GM21717 (cell line): ENCODE measurements around the gene FGF4.

Experiments used
- ATAC-seq: cut with Tn5 transposase; IDR thresholded peaks from one replicate; pipeline ENCODE4 v1.9.1; 2021; ENCODE audit warnings: mild to moderate bottlenecking, moderate library complexity; ENCODE audit not compliant: unreplicated experiment

The FGF4 gene, protein sequence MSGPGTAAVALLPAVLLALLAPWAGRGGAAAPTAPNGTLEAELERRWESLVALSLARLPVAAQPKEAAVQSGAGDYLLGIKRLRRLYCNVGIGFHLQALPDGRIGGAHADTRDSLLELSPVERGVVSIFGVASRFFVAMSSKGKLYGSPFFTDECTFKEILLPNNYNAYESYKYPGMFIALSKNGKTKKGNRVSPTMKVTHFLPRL

DNA sequence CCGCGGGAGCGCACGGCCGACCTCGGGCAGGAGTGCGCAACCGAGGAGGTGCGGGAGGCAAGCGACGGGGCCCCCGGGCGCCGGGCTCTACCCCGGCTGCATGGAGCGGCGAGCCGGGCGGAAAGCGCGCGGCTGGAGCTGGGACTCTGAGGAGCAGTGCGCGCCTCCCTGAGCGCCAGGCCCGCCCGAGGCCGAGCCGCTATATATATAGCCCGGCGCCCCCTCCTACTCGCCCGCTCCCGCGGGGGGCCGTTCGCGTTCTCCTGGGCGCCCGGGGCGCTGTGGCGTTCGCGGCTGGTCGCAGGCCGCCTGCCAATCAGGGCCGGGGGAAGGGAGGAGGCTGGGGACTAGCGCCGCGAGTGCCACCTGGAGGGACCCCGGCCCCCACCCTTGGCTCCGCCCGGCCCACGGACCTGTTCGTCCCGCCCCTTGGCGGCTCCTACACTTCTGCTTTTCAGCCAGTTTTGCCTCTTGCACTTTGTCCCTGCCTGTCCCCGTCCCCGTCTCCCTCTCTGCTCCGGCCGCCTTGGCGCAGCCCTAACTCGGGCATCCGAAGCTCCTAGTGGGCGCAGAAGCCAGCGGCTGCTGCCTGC is at the start of gene FGF4:
Gene FGF4 (minus strand): TSS at position 179 of the 593 bp plus-strand sequence. CDS start 257 bp downstream, outside the sequence.
- no peak for ATAC-seq

DNA sequence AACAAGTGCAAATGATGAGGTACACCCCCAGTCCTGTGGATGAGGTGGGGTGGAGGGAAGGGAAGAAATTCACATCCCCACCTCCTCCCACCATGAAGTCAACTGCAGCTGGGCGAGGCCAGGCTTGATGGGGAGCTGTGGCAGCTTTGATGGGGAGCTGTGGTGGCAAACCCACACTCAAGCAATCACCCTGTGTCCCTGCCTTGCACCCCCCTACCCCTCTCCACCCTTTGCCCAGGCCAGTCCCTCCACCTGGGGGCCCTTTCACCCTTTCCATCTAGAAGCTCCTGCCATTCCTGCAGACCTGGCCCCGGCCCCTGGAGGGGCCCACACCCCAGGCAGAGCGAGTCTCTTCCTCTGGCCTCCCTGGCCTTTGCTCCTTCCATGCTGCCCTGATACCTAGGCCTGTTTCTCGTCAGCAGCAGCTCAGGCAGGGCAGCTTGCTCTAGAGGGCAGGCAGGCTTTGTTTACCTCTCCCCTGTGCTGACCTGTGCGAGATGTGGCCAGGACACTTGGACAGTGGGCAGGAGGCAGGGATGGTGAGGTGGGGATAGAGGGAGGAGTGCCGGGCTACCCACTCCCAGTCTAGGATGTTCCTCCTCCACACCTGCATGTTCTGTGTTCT is 48.6 kb upstream of the FGF4 start:
- ATAC-seq = no peak

DNA sequence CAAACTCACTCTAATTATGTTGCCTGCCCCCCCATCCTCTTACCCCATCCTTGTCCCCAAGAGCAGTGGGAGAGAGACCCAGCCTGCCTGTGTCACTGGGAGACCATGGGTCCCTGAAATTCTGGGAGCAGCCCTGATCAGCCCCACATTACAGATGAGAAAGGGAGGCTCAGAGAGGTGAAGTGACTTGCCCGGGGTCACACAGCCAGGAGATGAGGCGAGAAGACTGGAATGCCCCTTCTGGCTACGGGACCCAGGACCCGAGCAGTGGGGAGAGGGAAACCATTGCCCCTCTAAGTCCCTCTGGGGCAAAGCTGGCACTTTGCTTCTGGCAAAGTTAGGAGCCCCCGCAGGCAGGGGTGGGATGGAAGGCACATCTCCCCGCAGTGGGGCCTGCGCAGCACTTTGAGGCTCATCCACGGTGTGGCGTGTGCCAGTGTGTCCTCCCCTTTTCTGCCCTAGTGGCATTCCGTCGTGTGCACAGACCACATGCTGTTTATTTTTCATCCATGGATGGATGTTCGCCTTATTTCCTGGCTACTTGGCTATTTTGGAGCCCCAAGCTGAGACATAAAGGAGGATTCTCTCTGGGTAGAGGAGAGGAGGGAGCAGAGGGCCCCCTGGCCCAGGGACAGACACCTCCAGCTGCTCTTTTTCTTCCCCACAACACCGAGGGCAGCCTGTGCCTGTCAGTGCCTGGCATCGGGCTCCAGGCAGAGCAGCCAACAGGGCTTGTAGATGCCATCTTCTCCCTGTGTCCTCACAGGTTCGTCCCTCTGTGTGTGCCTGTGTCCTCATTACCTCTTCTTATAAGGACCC is 47.7 kb upstream of the FGF4 start:
- no peak for ATAC-seq

DNA sequence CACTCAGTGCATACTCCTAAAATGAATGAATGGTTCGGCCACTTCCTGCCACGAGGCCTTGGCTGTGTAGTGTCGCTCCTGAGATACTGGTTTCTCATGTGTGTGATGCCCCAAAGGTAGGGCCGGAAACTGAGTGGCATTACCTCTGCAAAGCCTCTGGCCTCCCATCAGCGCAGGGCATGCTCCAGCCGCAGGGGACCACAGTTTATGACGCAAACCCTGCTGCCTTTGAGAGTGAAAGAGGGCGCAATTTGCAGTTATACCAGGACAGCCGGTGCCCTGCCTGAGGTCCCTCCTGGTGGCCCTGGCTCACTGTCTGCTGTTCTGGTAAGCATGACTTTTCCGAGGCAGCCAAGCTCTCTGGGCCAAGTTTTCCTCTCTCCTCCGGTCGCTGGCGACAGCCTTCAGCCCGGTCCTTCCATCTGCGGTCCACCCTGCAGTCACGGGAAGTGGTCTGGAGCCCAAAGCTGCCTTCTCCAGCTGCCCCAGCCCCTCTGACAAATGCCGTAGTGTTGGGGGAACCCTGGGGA is 46.4 kb upstream of the FGF4 start:
- no peak for ATAC-seq

DNA sequence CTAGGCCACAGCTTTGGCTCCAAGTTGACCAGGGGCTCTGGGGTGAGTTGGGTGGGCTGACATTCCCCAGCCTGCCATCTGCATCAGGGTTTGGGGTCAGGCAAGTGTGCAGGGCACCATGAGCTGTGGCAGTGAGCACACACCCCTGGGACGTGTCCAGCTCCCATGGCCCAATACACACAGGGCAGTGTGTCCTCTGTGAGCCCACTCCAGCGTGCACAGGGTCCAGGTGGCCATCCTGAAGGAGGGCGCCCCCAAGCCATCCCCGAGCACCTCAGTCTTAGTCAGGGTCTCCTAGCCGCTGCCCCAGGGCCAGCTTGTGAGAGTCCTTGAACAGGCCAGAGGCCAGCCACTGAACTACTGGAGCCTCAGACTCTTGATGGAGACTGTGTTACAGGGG is 45.3 kb upstream of the FGF4 start:
- no peak for ATAC-seq

DNA sequence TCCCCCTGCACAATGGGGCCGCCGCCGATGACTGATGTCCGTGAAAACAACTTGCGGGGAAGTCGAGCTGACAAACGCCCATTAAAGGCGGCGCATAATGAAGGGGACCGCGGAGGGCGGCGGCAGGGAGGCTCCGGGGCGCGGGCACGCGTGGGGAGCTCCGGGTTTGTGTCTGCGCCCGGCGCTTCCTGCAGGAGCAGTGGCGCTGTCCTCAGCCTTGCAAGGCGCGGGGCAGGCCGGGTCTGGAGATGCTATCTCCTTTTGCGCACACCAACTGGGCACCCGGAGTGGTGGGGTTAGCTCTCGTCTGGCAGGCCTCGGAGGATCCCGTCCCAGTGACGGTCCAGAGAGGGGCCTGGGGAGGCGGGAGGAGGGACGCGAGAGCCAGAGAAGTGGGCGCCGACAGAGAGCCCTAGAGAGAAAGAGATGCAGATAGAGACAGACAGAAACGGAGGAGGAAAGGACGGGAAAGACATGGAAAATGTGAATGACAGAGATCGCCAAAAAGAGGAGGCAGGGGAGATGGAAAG is 44.5 kb upstream of the FGF4 start:
- no peak for ATAC-seq

DNA sequence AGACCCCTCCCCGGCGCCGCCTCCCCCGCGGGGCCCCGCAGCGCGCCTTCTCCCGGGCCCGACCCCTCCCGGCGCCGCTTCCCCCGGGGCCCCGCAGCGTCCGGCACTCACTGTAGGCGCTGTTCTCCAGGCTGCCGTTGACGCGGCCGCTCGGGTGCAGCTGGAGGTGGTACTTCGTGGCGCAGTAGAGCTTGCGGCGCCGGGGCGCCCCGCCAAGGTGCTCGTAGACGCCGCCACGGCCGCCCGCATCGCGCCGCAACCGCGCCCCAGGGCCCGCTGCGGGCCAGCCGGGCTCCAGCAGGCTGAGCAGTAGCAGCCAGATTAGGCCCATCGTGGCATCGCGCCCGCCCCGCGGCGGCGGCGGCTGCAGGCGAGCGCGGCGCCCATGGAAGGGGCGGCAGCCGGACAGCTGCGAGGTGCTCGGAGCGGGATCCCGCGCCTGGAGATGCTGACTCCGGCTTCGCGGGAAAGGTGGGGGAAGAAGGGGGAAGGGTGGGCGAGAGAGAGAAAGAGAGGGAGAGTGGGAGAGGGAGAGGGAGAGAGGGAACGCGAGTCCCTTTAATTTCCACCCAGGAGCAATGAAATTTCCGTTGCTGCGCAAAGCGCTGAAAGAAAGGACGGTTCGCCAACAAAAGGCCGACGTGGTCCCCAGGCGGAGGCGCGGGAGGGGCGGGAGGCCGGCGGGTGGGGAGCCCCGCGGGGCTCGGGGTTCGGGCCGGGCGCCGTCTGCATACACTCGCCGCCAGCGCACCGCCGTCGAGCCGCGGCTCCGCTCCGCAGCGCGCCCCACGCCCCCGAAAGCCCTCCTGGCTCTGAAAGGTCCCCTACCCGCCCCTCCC is 43.7 kb upstream of the FGF4 start, which contains the start of gene FGF3:
Gene FGF3 (minus strand): TSS at position 814 of the 839 bp plus-strand sequence. CDS start 483 bp downstream, at position 331.
- ATAC-seq = no peak

DNA sequence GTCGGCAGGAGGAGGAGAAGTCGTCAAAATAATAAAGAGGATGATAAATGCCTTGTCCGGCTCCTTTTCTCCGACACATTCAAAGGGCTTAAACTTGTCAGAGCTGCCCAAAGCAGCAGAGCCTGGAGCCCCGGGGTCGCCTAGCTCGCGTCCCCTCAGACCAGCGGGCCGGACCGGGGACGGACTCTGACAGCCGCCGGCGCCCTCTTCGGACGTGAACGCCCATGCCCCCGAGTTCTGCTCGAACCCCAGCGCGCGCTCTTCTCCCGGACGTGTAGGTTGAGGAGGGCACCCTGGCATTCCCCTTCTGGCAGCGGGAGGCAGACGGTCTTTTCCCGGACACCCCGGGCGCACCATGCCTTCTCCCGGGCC is 43.1 kb upstream of the FGF4 start:
- ATAC-seq = no peak

DNA sequence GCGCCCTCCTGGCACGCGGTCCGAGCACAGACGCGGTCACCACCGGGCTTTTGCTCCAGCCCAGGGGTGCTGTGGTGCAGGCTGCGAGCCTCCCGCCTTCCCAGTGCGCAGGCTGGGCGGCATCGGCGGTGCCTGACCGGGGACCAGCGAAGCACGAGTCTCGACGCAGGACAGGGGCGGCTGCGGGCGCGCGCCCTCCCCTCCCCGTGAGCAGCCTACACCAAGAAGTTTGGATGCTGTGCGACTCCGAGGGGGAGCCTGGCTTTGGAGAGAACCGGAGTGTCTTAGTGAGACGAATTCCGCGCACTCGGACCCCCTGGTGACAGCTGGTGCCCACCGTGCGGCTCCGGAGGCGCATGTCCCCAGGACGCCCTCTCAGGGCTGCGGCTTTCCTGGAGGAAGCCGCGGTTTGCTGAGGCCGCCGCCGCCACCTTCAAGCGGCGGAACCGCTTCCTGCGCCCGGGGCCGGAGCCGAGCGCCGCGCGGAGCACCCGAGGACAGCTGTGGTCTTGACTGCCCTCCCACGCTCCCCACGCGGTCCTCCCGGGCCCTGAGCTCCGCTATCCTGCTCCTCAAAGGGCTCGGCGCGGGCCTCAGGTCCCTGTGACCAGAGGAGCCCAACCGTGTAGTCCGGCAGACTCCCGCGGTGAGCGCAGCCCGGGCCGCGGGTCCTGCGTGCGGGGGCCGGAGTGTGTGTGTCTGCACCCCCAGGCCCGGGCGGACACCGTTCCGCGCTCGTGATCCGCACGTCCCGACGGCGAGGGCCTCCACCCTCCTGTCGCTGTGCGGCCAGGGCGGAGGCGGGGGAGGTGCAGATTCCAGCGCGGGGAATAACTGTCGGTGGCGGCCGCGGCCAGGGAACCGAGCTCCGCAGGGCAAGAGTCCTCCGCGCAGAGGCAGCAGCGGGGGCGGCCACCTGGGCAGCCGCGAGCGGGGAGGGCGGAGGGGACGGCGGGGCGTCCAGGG is 42.4 kb upstream of the FGF4 start:
- no peak for ATAC-seq

DNA sequence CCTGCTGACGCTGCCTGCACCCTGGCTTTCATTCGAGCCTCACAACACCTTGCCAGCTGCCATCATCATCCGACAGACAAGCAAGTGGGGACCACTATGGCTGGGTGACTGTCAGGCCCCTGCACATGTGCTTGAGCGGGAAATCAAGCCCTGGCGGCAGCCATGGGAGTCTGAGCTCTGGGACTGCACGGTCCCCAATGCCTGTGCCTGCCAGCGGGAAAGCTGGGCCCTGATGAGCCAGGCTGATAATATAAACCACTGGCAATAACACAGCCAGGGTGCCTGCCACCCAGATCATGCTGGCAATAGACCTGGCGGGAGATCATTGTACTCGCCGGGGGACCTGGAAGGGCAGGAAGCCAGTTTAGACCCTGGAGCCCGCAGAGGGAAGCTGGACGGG is 41.5 kb upstream of the FGF4 start:
- no peak for ATAC-seq

DNA sequence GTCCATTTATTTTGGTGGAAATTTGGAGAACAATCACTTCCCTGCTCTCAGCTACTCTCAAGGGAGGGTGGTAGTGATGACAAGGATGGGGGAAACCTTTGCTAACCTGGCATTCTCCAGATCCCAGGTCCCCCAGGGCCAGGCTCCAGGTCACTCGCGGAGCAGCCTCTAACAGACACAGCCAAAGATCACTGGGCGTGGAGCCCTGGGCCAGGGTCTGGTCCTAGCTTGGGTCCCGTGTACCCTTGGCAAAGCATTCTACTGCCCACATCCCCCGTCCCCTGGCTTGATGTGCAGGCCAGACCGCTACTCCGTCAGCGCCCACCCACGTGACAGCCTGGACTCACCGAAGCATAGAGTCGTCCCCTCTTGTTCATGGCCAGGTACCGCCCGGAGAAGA is 40.8 kb upstream of the FGF4 start:
- ATAC-seq = no peak

DNA sequence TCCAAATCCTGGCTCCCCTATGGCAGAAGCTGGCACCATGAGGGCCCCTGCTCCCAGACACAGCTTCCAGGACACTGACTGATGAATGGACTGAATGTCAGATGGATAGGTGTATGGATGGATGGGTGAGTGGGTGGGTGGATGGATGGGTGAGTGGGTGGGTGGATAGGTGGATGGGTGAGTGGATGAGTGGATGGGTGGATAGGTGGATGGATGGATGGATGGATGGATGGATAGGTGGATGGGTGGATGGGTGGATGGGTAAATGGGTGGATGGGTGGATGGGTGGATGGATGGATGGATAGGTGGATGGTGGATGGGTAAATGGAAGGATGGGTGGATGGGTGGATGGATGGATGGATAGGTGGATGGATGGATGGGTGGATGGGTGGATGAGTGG is 39.8 kb upstream of the FGF4 start:
- no peak for ATAC-seq

DNA sequence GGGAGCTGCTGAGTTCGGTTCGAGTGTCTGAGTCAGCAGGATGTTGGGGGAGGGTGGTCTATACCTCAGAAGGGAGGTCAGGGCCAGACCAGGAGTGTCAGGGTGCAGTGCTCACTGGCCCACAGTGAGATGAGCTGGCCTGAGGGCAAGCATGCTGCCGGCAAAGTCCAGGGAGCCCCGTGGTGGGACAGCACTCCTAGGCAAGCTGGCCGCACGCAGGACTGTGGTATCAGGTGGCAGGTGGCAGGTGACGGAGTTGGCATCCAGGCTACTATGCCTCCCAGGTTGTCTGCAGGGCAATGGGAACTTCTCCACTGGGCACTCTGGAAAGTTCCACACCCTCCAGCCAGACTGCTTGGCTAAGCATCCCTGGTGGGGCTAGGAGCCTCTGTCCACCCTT is 39.3 kb upstream of the FGF4 start:
- ATAC-seq = no peak

DNA sequence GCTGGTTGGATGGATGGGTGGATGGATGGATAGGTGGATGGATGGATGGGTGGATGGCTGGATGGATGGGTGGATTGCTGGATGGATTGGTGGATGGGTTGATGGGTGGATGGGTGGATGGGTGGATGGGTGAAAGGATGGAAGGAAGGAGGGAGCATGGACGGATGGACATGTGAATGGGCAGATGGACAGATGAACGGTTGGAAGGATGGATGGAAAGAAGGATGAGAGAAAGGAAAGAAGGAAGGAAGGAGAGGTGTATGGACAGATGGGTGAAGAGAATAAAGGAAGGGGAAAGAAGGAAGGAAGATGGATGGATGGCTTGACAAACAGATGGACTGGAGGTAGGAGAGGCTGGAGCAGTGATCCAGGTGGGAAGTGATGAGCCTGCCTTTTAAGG is 38.7 kb upstream of the FGF4 start:
- no peak for ATAC-seq

DNA sequence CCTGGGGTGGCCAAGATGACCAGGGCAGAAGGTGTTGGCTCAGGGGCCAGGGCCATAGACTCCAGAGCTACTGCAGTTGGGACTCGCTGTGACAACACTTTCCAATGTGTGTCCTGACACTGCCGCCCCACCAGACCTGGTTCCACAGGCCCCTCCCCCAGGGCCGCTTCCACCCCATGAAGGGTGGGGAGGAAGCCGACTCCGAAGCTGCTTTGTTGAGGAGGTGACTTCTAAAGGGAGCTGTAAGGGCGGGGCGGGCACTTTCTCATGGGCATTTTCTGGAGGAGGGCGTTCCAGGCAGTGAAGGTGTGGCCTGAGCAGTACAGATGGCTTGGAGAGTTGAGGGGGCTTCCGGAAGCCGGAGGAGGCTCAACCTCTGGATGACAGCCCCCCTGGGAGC is 37.8 kb upstream of the FGF4 start:
- ATAC-seq = no peak

DNA sequence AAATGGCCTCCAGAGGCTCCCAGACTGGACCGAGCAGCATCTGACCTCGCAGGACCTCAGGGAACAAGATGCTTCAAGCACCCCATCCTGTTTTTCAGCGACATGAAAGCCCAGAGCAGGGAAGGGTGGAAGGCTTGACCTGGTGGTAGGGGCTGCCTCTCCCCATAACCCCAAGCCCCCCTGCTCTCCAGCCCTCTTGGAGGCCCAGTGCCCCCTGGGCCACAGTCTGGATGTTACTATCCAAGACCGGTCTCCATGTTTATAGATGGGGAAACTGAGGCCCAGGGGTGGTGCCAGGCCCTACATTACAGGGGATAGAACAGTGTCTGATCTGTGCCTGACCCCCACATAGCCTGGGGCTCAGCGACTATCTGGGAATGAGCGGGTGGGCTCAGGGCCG is 37.1 kb upstream of the FGF4 start:
- no peak for ATAC-seq

DNA sequence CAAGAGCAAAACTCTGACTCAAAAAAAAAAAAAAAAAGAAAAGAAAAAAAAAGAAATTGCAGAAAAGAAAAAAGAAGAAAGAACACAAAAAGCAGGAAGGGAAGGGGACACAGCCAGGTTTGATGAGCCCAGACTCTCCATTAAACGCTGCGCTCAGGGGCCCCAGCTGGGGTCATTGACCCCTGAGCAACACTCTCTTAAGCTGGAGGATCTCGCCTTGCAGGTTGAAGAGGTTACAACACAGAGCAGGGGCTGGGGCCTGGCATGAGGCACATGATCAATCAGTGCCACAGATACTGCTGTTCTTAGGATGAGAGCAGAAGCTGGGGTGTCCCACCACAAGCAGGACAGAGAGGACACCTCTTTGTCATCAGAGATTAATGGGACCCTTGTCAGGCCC is 36.3 kb upstream of the FGF4 start:
- ATAC-seq = no peak

DNA sequence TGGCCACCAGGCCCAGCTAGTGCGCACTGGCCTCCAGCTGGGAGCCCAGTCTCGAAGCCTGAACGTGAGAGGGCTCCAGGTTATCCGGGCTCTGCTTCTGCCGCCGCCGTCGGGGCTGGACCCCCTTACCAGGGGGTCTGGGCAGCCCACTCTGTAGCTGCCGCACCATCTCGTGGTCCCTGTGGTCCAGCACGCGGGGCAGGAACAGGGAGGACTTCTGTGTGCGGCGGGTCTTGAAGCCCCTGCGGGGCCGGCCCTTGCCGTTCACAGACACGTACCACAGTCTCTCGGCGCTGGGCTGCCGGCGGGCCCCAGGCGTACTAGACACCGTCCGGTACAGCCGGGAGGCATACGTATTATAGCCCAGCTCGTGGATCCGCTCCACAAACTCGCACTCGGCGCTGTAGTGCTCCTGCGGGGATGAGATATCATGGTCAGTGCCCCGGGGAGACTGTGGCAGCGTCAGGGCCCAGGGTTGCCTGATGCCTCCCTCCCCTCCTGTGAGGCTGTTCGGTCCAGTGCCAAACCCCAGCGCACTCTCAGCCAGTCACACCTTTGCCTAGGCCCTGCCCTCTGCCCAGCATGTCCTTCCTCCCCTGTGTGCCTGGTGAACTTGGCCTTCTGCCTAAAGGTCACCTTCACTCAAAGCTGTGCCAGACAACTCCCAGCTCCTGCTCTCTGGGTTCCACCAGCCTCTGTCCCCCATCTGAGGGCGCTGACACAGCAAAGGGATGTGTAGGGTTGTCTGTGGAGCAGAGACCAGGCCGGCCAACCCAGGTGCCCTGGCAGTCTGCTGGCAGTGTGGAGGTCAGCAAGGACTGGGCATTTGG is 35.4 kb upstream of the FGF4 start:
- no peak for ATAC-seq
